Measurements from ENCODE around the gene TNKS1BP1. TPM values are rescaled to one million over a fixed set of nuclear protein-coding genes. Genes with fewer than 3 reads are reported as not detected.
A peak's percentile ranks its signal among the peaks of the same experiment; 100 is the strongest.

TNKS1BP1 gene
- total and polyA plus RNA-seq, 2 donors, result 22.8 to 237 TPM

GRCh38 chr11:57306161-57306876 is 18.4 kb downstream of the TNKS1BP1 start:
- H3K36me3 ChIP-seq (ENCODE audit: control insufficient read depth in 2 of 2, insufficient read depth in 2 of 2, low read length in 1 of 2), result peaks cover 8 to 9% of the 10 kb centered on the region in 2 donors
- H3K4me1 ChIP-seq (ENCODE audit: control insufficient read depth in 2 of 2, insufficient read depth in 2 of 2, low read length in 2 of 2), result peaks cover 5 to 16% of the 10 kb centered on the region in 2 donors
- no peaks in the 10 kb centered on the region for H3K9me3 ChIP-seq (ENCODE audit: control insufficient read depth in 2 of 2, insufficient read depth in 1 of 2, low read length in 1 of 2)
- H3K27ac ChIP-seq (ENCODE audit: low read depth in 1 of 2, low read length in 1 of 2), result peak overlapping the region in 1 of 2 donors; percentile 53
- H3K27me3 ChIP-seq (ENCODE audit: control insufficient read depth in 2 of 2, insufficient read depth in 1 of 2, low read length in 1 of 2), result no peaks in the 10 kb centered on the region
- DNase-seq (ENCODE audit: low read depth in 6 of 9, low spot score in 9 of 9), result no peak
- no peak overlapping the region for H3K4me3 ChIP-seq (ENCODE audit: low read length in 2 of 2)
- 95% methylated on average over 15 of the region's 15 CpGs for WGBS

- H3K9me3 ChIP-seq (ENCODE audit: control insufficient read depth in 2 of 2, insufficient read depth in 1 of 2, low read length in 1 of 2), result no peaks in the 10 kb centered on the region
- H3K4me1 ChIP-seq (ENCODE audit: control insufficient read depth in 2 of 2, insufficient read depth in 2 of 2, low read length in 2 of 2), result peaks cover 0 to 8% of the 10 kb centered on the region in 2 donors
- H3K36me3 ChIP-seq (ENCODE audit: control insufficient read depth in 2 of 2, insufficient read depth in 2 of 2, low read length in 1 of 2), result peaks cover 10 to 16% of the 10 kb centered on the region in 2 donors
- H3K27me3 ChIP-seq (ENCODE audit: control insufficient read depth in 2 of 2, insufficient read depth in 1 of 2, low read length in 1 of 2), result no peaks in the 10 kb centered on the region
- WGBS, result 98% methylated on average over 8 of the region's 8 CpGs
- DNase-seq (ENCODE audit: low read depth in 6 of 9, low spot score in 9 of 9), result no peak
- no peak overlapping the region for H3K27ac ChIP-seq (ENCODE audit: low read depth in 1 of 2, low read length in 1 of 2)
- no peak overlapping the region for H3K4me3 ChIP-seq (ENCODE audit: low read length in 2 of 2)
These were observed 19.2 kb downstream of the TNKS1BP1 start for GRCh38 chr11:57305523-57305922.

GRCh38 chr11:57303990-57304579 is 20.7 kb downstream of the TNKS1BP1 start:
- H3K27ac ChIP-seq (ENCODE audit: low read depth in 1 of 2, low read length in 1 of 2), result no peak overlapping the region
- WGBS, result 97% methylated on average over 8 of the region's 8 CpGs
- no peak for DNase-seq (ENCODE audit: low read depth in 6 of 9, low spot score in 9 of 9)

GRCh38 chr11:57303280-57303989 is 21.3 kb downstream of the TNKS1BP1 start:
- Histone ChIP-seq H3K4me3 (ENCODE audit: low read length in 2 of 2) (no peak overlapping the region), H3K27ac (ENCODE audit: low read depth in 1 of 2, low read length in 1 of 2) (no peak overlapping the region), H3K9me3 (ENCODE audit: control insufficient read depth in 2 of 2, insufficient read depth in 1 of 2, low read length in 1 of 2) (peaks cover 3 to 12% of the 10 kb centered on the region in 2 donors), H3K36me3 (ENCODE audit: control insufficient read depth in 2 of 2, insufficient read depth in 2 of 2, low read length in 1 of 2) (peaks cover 15 to 32% of the 10 kb centered on the region in 2 donors), H3K27me3 (ENCODE audit: control insufficient read depth in 2 of 2, insufficient read depth in 1 of 2, low read length in 1 of 2) (no peaks in the 10 kb centered on the region), H3K4me1 (ENCODE audit: control insufficient read depth in 2 of 2, insufficient read depth in 2 of 2, low read length in 2 of 2) (no peaks in the 10 kb centered on the region)
- WGBS, result 97% methylated on average over 17 of the region's 17 CpGs
- DNase-seq (ENCODE audit: low read depth in 6 of 9, low spot score in 9 of 9), result no peak

More at GRCh38 chr11:57303990-57304579, 20.7 kb downstream of the TNKS1BP1 start:
- Histone ChIP-seq H3K9me3 (ENCODE audit: control insufficient read depth in 2 of 2, insufficient read depth in 1 of 2, low read length in 1 of 2) (peaks cover 3 to 9% of the 10 kb centered on the region in 2 donors), H3K4me1 (ENCODE audit: control insufficient read depth in 2 of 2, insufficient read depth in 2 of 2, low read length in 2 of 2) (peaks cover 0 to under 1% of the 10 kb centered on the region in 2 donors), H3K36me3 (ENCODE audit: control insufficient read depth in 2 of 2, insufficient read depth in 2 of 2, low read length in 1 of 2) (peaks cover 15 to 31% of the 10 kb centered on the region in 2 donors), H3K27me3 (ENCODE audit: control insufficient read depth in 2 of 2, insufficient read depth in 1 of 2, low read length in 1 of 2) (no peaks in the 10 kb centered on the region), H3K4me3 (ENCODE audit: low read length in 2 of 2) (no peak overlapping the region)

GRCh38 chr11:57302489-57302888 is 22.3 kb downstream of the TNKS1BP1 start:
- H3K4me3 ChIP-seq (ENCODE audit: low read length in 2 of 2), result no peak overlapping the region
- H3K27ac ChIP-seq (ENCODE audit: low read depth in 1 of 2, low read length in 1 of 2), result no peak overlapping the region
- no peaks in the 10 kb centered on the region for H3K27me3 ChIP-seq (ENCODE audit: control insufficient read depth in 2 of 2, insufficient read depth in 1 of 2, low read length in 1 of 2)
- H3K36me3 ChIP-seq (ENCODE audit: control insufficient read depth in 2 of 2, insufficient read depth in 2 of 2, low read length in 1 of 2), result peaks cover 15 to 32% of the 10 kb centered on the region in 2 donors
- WGBS, result 98% methylated on average over 15 of the region's 15 CpGs
- H3K9me3 ChIP-seq (ENCODE audit: control insufficient read depth in 2 of 2, insufficient read depth in 1 of 2, low read length in 1 of 2), result peaks cover 3 to 12% of the 10 kb centered on the region in 2 donors
- no peaks in the 10 kb centered on the region for H3K4me1 ChIP-seq (ENCODE audit: control insufficient read depth in 2 of 2, insufficient read depth in 2 of 2, low read length in 2 of 2)
- no peak for DNase-seq (ENCODE audit: low read depth in 6 of 9, low spot score in 9 of 9)

- no peak for DNase-seq (ENCODE audit: low read depth in 6 of 9, low spot score in 9 of 9)
- Histone ChIP-seq H3K9me3 (ENCODE audit: control insufficient read depth in 2 of 2, insufficient read depth in 1 of 2, low read length in 1 of 2) (peaks cover 3 to 12% of the 10 kb centered on the region in 2 donors), H3K27me3 (ENCODE audit: control insufficient read depth in 2 of 2, insufficient read depth in 1 of 2, low read length in 1 of 2) (no peaks in the 10 kb centered on the region), H3K4me3 (ENCODE audit: low read length in 2 of 2) (no peak overlapping the region), H3K36me3 (ENCODE audit: control insufficient read depth in 2 of 2, insufficient read depth in 2 of 2, low read length in 1 of 2) (peaks cover 15 to 32% of the 10 kb centered on the region in 2 donors), H3K4me1 (ENCODE audit: control insufficient read depth in 2 of 2, insufficient read depth in 2 of 2, low read length in 2 of 2) (no peaks in the 10 kb centered on the region), H3K27ac (ENCODE audit: low read depth in 1 of 2, low read length in 1 of 2) (no peak overlapping the region)
- WGBS, result 98% methylated on average over 27 of the region's 27 CpGs
These were observed 22.9 kb downstream of the TNKS1BP1 start for GRCh38 chr11:57301711-57302423.

- no peaks in the 10 kb centered on the region for H3K27me3 ChIP-seq (ENCODE audit: control insufficient read depth in 2 of 2, insufficient read depth in 1 of 2, low read length in 1 of 2)
- H3K9me3 ChIP-seq (ENCODE audit: control insufficient read depth in 2 of 2, insufficient read depth in 1 of 2, low read length in 1 of 2), result peaks cover 3 to 12% of the 10 kb centered on the region in 2 donors
- H3K27ac ChIP-seq (ENCODE audit: low read depth in 1 of 2, low read length in 1 of 2), result no peak overlapping the region
- H3K4me1 ChIP-seq (ENCODE audit: control insufficient read depth in 2 of 2, insufficient read depth in 2 of 2, low read length in 2 of 2), result no peaks in the 10 kb centered on the region
- 97% methylated on average over 10 of the region's 10 CpGs for WGBS
- DNase-seq (ENCODE audit: low read depth in 6 of 9, low spot score in 9 of 9), result no peak
- no peak overlapping the region for H3K4me3 ChIP-seq (ENCODE audit: low read length in 2 of 2)
- peaks cover 15 to 32% of the 10 kb centered on the region in 2 donors for H3K36me3 ChIP-seq (ENCODE audit: control insufficient read depth in 2 of 2, insufficient read depth in 2 of 2, low read length in 1 of 2)
These were observed 24.0 kb downstream of the TNKS1BP1 start for GRCh38 chr11:57300785-57301184.

- peaks cover 15 to 32% of the 10 kb centered on the region in 2 donors for H3K36me3 ChIP-seq (ENCODE audit: control insufficient read depth in 2 of 2, insufficient read depth in 2 of 2, low read length in 1 of 2)
- peaks cover 0 to 5% of the 10 kb centered on the region in 2 donors for H3K4me1 ChIP-seq (ENCODE audit: control insufficient read depth in 2 of 2, insufficient read depth in 2 of 2, low read length in 2 of 2)
- no peaks in the 10 kb centered on the region for H3K27me3 ChIP-seq (ENCODE audit: control insufficient read depth in 2 of 2, insufficient read depth in 1 of 2, low read length in 1 of 2)
- peaks cover 3 to 12% of the 10 kb centered on the region in 2 donors for H3K9me3 ChIP-seq (ENCODE audit: control insufficient read depth in 2 of 2, insufficient read depth in 1 of 2, low read length in 1 of 2)
- 96% methylated on average over 5 of the region's 5 CpGs for WGBS
- DNase-seq (ENCODE audit: low read depth in 6 of 9, low spot score in 9 of 9), result no peak
- no peak overlapping the region for H3K27ac ChIP-seq (ENCODE audit: low read depth in 1 of 2, low read length in 1 of 2)
- no peak overlapping the region for H3K4me3 ChIP-seq (ENCODE audit: low read length in 2 of 2)
These were observed 25.5 kb downstream of the TNKS1BP1 start for GRCh38 chr11:57299150-57299737.
